K562 (cell line): Measurements from ENCODE around the gene PPP1R13B. TPM values are rescaled to one million over a fixed set of nuclear protein-coding genes. Genes with fewer than 3 reads are reported as not detected.

Source experiments
- CUX1 ChIP-seq: fragments of 200-800 bp; sonication (Bioruptor generic); IDR thresholded peaks from 2 replicates; pipeline ENCODE4 v1.6.1; 2016; ENCODE audit warnings: missing genetic modification characterization, missing compliant biosample characterization
- GABPA ChIP-seq: fragments of 200-800 bp; sonication (Bioruptor generic); conservative IDR thresholded peaks from 2 replicates; pipeline ENCODE4 v1.6.1; 2016; ENCODE audit warnings: low read depth, missing genetic modification characterization, missing compliant biosample characterization
- KLF6 ChIP-seq: fragments of 250-450 bp; sonication (Bioruptor Pico); IDR thresholded peaks from 2 replicates; pipeline ENCODE4 v1.4.0; 2020; ENCODE audit warnings: mild to moderate bottlenecking, moderate library complexity, borderline replicate concordance
- POLR2G ChIP-seq: fragments of 200-400 bp; formaldehyde crosslinking; IDR thresholded peaks from 2 replicates; pipeline ENCODE4 v1.6.1; 2017; ENCODE audit warnings: low read depth, mild to moderate bottlenecking, antibody characterized with exemption, low read length, moderate library complexity
- RREB1 ChIP-seq: fragments of 250-450 bp; sonication (Bioruptor Pico); IDR thresholded peaks from 2 replicates; pipeline ENCODE4 v1.4.0; 2020
- ZBTB33 ChIP-seq: sonication (generic); formaldehyde crosslinking; IDR thresholded peaks from 2 replicates; pipeline ENCODE4 v1.8.1; 2023; ENCODE audit warnings: mild to moderate bottlenecking, missing genetic modification reagents
- ZNF224 ChIP-seq: sonication (generic); formaldehyde crosslinking; IDR thresholded peaks from 2 replicates; pipeline ENCODE4 v1.8.0; 2022; ENCODE audit warnings: mild to moderate bottlenecking, missing genetic modification reagents
- ZNF324 ChIP-seq: fragments of 250-450 bp; sonication (Bioruptor Pico); IDR thresholded peaks from 2 replicates; pipeline ENCODE4 v1.4.0; 2020; ENCODE audit warnings: mild to moderate bottlenecking
- ZNF449 ChIP-seq: fragments of 250-450 bp; sonication (Bioruptor Pico); IDR thresholded peaks from 2 replicates; pipeline ENCODE4 v1.8.0; 2022; ENCODE audit warnings: moderate library complexity, mild to moderate bottlenecking, inconsistent platforms
- polyA plus RNA-seq, 8 experiments: library from polyadenylated mRNA; depleted of rRNA in 4 of 8; stranded (reverse) in 5 of 8; unstranded in 3 of 8; fragments of >200 nt; fragmentation: Nextera tagmentation in 2 of 8; fragmentation: Illumina TruSeq in 1 of 8; extraction: Ambion mirVana in 2 of 8; extraction: Trizol in 1 of 8; gene quantifications; 2 replicates each; pipeline versions ENCODE4 v1.2.1 to v1.2.3, GENCODE V29; 2011 to 2014; ENCODE audit warnings: inconsistent platforms in 1 of 8, missing spikeins in 1 of 8
- total RNA-seq, 7 experiments: library from RNA; depleted of rRNA in 6 of 7; stranded (reverse); fragments of >200 nt in 6 of 7; fragmentation: Illumina TruSeq in 2 of 7; extraction: Trizol in 2 of 7; gene quantifications; 2 replicates each; pipeline versions ENCODE4 v1.2.1 to v1.2.3, GENCODE V29; 2011 to 2021; ENCODE audit warnings: low replicate concordance in 1 of 7

PPP1R13B gene
- total and polyA plus RNA-seq, 9 of the 15 experiments (the other 6 are each of a cell fraction or from before 2014, with no cell fraction given): 0.03 to 1.7 (median 0.15) TPM

- no peak for TF ChIP-seq CUX1
- peak; percentile 59; the same call in 1 of the 2 replicates for TF ChIP-seq POLR2G
- TF ChIP-seq ZNF324: no peak
- no peak for TF ChIP-seq ZNF449 (CRISPR knock-in tag)
- TF ChIP-seq GABPA: no peak
- TF ChIP-seq ZBTB33: 0 out of 2 replicates have a peak, but pooled peaks have one; percentile 3
- no peak for TF ChIP-seq RREB1 (CRISPR knock-in tag)
- no peak for TF ChIP-seq ZNF224
- no peak for TF ChIP-seq KLF6 (CRISPR knock-in tag)
Measured at GRCh38 chr14:103707329-103708263, 139.8 kb downstream of the PPP1R13B start (continued).
